Peyer's patch (tissue), 4 donors: Measurements from ENCODE around the gene RARB. TPM values are rescaled to one million over a fixed set of nuclear protein-coding genes. Genes with fewer than 3 reads are reported as not detected.

Experiments used
- DNase-seq, 3 donors: peaks; one replicate each; pipeline ENCODE4 v3.0.0-alpha.2; 2017 to 2019
- H3K27ac ChIP-seq, 4 donors: fragments of 200-600 bp; sonication (generic); one replicate each; pipeline ENCODE4 v1.5.1; 2016 to 2019
- H3K27me3 ChIP-seq, 2 donors: fragments of 200-600 bp; sonication (generic); one replicate each; pipeline ENCODE4 v1.5.1; 2019
- H3K36me3 ChIP-seq, 3 donors: fragments of 200-600 bp; sonication (generic); one replicate each; pipeline ENCODE4 v1.5.1; 2016 to 2019
- H3K4me1 ChIP-seq, 4 donors: fragments of 200-600 bp; sonication (generic); one replicate each; pipeline ENCODE4 v1.5.1; 2016 to 2019
- H3K4me3 ChIP-seq, 4 donors: fragments of 200-600 bp; sonication (generic); 1 replicate in 3 of 4; 2 replicates in 1 of 4; pipeline ENCODE4 v1.5.1; 2016 to 2019; ENCODE audit warnings: mild to moderate bottlenecking in 1 of 4
- H3K9me3 ChIP-seq, 4 donors: fragments of 200-600 bp; sonication (generic); one replicate each; pipeline ENCODE4 v1.5.1; 2016 to 2019; ENCODE audit warnings: mild to moderate bottlenecking in 1 of 4
- POLR2A ChIP-seq, 2 donors: fragments of 450-650 bp; IDR thresholded peaks; one replicate each; pipeline ENCODE4 v1.5.1; 2017; ENCODE audit warnings: antibody characterized with exemption in 2 of 2, mild to moderate bottlenecking in 2 of 2, moderate library complexity in 2 of 2
- total RNA-seq, 4 donors: library from RNA; depleted of rRNA; stranded (reverse); fragments of >200 nt; gene quantifications; one replicate each; pipeline ENCODE4 v1.1.0, GENCODE V29; 2016
- TF ChIP-seq, protein P1 (sequence below), 6 experiments: fragments of 450-650 bp in 4 of 6; fragments of 200-600 bp in 2 of 6; sonication (generic) in 1 of 6; IDR thresholded peaks; one replicate each; pipeline ENCODE4 v1.5.1; 2017 to 2019; ENCODE audit warnings: antibody characterized with exemption in 6 of 6, mild to moderate bottlenecking in 3 of 6, moderate library complexity in 1 of 6

RARB gene
- total RNA-seq, 4 donors from 2014 or later = 0.53 to 4.1 (median 2.9) TPM

DNA sequence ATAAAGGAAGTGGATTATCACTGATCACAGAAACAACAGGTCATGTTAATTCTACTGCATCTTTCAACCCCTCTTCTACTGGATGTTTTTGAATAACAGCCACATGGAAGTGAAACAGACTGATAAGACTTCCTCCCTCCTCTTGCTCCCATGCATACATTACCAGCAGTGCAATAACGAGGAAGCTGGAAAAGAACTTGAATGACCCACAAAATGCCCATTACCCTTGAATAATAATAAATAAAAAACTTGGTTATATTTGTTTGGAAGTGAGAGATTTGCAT lies 51.6 kb downstream of the RARB start:
- H3K4me3 ChIP-seq = no peak overlapping the region
- H3K4me1 ChIP-seq = no peaks in the 10 kb centered on the region
- H3K27me3 ChIP-seq = no peaks in the 10 kb centered on the region
- no peak for TF ChIP-seq POLR2A (IDR thresholded peaks at IDR 0.05)
- TF ChIP-seq, protein P1, sequence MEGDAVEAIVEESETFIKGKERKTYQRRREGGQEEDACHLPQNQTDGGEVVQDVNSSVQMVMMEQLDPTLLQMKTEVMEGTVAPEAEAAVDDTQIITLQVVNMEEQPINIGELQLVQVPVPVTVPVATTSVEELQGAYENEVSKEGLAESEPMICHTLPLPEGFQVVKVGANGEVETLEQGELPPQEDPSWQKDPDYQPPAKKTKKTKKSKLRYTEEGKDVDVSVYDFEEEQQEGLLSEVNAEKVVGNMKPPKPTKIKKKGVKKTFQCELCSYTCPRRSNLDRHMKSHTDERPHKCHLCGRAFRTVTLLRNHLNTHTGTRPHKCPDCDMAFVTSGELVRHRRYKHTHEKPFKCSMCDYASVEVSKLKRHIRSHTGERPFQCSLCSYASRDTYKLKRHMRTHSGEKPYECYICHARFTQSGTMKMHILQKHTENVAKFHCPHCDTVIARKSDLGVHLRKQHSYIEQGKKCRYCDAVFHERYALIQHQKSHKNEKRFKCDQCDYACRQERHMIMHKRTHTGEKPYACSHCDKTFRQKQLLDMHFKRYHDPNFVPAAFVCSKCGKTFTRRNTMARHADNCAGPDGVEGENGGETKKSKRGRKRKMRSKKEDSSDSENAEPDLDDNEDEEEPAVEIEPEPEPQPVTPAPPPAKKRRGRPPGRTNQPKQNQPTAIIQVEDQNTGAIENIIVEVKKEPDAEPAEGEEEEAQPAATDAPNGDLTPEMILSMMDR (IDR thresholded peaks at IDR 0.05) = no peak
- DNase-seq = no peak
- no peaks in the 10 kb centered on the region for H3K9me3 ChIP-seq
- no peaks in the 10 kb centered on the region for H3K36me3 ChIP-seq
- no peak overlapping the region for H3K27ac ChIP-seq

DNA sequence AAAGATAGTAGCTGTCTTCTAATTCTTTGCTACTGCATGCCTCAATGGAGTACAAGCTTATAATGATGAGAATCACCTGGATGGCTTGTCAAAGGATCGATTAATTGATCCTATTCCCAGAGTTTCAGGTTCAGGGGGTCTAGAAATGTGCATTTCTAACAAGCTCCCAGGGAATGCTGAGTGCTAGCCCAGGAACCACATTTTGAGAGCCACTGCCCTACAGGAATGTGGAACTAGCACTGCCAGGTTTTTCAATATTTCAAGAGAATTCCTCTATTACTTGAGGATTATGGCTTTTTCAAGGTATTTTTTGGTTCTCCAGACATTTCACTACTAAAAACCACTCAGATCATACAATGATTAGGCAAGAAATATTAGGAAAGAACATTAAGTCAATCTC lies 52.7 kb downstream of the RARB start:
- Histone ChIP-seq H3K27me3 (no peaks in the 10 kb centered on the region), H3K4me1 (no peaks in the 10 kb centered on the region), H3K36me3 (no peaks in the 10 kb centered on the region), H3K27ac (no peak overlapping the region), H3K4me3 (no peak overlapping the region), H3K9me3 (no peaks in the 10 kb centered on the region)
- TF ChIP-seq POLR2A (IDR thresholded peaks at IDR 0.05) = no peak
- TF ChIP-seq, protein P1 (IDR thresholded peaks at IDR 0.05) = no peak
- no peak for DNase-seq

DNA sequence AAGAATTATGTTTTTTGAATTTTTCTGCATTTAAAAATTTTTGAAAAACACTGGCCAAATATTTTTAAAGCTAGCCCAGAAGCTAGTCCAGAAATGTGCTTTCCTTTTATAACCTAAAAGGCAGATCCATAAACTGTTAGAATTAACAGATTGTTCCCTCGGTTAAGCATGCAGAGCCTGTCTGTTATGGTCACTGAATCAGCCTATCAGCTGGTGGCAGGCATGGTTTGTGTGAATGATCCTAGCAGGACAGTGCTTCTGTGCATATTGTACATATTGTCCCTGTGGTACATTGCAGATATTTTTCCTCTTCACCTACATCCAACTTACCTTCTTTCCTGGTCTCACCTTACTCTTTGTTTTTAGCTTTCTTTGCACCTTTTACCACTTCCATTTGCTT lies 53.3 kb downstream of the RARB start:
- Histone ChIP-seq H3K36me3 (no peaks in the 10 kb centered on the region), H3K27me3 (no peaks in the 10 kb centered on the region), H3K4me3 (no peak overlapping the region), H3K9me3 (no peaks in the 10 kb centered on the region), H3K4me1 (no peaks in the 10 kb centered on the region), H3K27ac (no peak overlapping the region)
- DNase-seq = no peak
- TF ChIP-seq, protein P1 (IDR thresholded peaks at IDR 0.05) = no peak
- TF ChIP-seq POLR2A (IDR thresholded peaks at IDR 0.05) = no peak

DNA sequence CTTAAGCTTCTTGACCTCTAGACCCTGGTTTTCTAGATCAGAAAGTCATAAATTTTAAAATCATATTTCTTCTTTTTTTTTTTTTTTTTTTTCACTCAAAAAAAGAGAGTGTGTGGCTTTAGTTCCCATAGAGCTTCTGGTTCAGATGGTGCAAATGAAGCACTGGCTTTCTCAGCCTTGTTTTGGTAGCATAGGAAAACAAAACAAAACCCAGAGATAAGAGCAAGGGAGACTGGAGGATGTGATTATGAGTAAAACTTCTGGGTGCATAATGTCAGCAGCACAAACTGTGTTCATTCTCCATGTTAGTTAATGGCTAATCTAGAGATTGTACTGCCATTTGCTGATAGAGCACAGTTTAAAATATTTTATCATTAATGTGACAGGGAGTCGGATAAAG lies 55.4 kb downstream of the RARB start:
- Histone ChIP-seq H3K4me1 (no peaks in the 10 kb centered on the region), H3K27me3 (no peaks in the 10 kb centered on the region), H3K9me3 (no peaks in the 10 kb centered on the region), H3K27ac (no peak overlapping the region), H3K4me3 (no peak overlapping the region), H3K36me3 (no peaks in the 10 kb centered on the region)
- no peak for TF ChIP-seq POLR2A (IDR thresholded peaks at IDR 0.05)
- TF ChIP-seq, protein P1 (IDR thresholded peaks at IDR 0.05) = no peak
- no peak for DNase-seq

DNA sequence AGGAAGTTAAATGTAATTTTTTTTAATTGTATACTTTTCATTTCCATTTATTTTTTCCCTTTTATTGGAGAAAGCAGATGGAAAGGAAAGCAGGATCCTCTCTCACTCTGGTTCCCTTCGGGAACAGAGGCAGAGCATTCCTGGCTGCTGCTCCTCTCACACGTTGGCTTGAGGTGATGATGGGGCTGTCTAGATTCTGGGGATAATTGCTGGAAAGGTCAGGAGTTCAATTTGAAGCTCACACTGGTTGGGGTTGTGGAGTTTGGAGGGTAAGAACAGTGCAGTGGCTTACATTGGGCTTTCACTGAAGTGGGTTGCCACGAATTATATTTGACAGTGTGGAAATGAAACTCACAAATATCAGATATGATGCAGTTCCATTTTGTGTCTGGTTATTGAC lies 57.6 kb downstream of the RARB start:
- no peak for TF ChIP-seq POLR2A (IDR thresholded peaks at IDR 0.05)
- TF ChIP-seq, protein P1 (IDR thresholded peaks at IDR 0.05) = no peak
- Histone ChIP-seq H3K27me3 (no peaks in the 10 kb centered on the region), H3K4me1 (no peaks in the 10 kb centered on the region), H3K27ac (no peak overlapping the region), H3K9me3 (no peaks in the 10 kb centered on the region), H3K4me3 (no peak overlapping the region), H3K36me3 (no peaks in the 10 kb centered on the region)
- DNase-seq = no peak

DNA sequence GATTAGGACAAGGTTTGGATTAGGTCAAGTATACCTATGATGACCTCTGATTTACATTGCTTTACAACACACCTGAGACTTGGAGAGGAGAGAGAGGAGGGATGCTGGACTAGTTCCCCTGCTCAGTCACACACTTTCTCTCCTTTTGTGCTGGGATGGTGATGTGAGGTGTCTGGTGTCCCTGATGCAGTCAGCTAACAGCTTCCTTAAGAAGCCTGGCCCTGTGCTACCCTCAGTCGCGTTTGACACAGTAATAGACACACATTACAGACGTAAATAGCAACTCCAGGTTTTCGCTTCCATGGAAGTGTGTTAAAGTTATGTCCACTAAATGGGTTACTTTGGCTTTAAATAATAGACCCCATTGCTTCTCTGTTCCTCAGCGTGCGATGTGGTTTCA lies 58.9 kb downstream of the RARB start:
- Histone ChIP-seq H3K4me1 (no peaks in the 10 kb centered on the region), H3K36me3 (no peaks in the 10 kb centered on the region), H3K9me3 (no peaks in the 10 kb centered on the region), H3K27me3 (no peaks in the 10 kb centered on the region), H3K4me3 (no peak overlapping the region), H3K27ac (no peak overlapping the region)
- DNase-seq = no peak
- TF ChIP-seq, protein P1 (IDR thresholded peaks at IDR 0.05) = no peak
- no peak for TF ChIP-seq POLR2A (IDR thresholded peaks at IDR 0.05)
